Glutamatergic neuron (in vitro differentiated cells): ENCODE results near the gene TMEM14A. TPM values are rescaled to one million over a fixed set of nuclear protein-coding genes. Genes with fewer than 3 reads are reported as not detected.
"Not testable (repeated sequence)": the region's sequence is repeated elsewhere in the genome, so short reads cannot be mapped to it uniquely, and the experiment has no call there.

Experiments used
- DNase-seq: peaks from one replicate; pipeline ENCODE4 v3.0.0; 2022
- H3K27ac Mint-ChIP-seq: one replicate; pipeline ENCODE4 v1.8.0; 2020; ENCODE audit warnings: mild to moderate bottlenecking, mixed read lengths, inconsistent platforms; ENCODE audit not compliant: unreplicated experiment
- H3K27me3 Mint-ChIP-seq: one replicate; pipeline ENCODE4 v1.8.0; 2020; ENCODE audit warnings: mild to moderate bottlenecking, moderate library complexity, mixed read lengths, inconsistent platforms; ENCODE audit not compliant: unreplicated experiment
- H3K36me3 Mint-ChIP-seq: one replicate; pipeline ENCODE4 v1.8.0; 2020; ENCODE audit warnings: mild to moderate bottlenecking, mixed read lengths, inconsistent platforms; ENCODE audit not compliant: unreplicated experiment
- H3K4me1 Mint-ChIP-seq: one replicate; pipeline ENCODE4 v1.8.0; 2020; ENCODE audit warnings: mild to moderate bottlenecking, low read depth, mixed read lengths, inconsistent platforms; ENCODE audit not compliant: unreplicated experiment
- H3K4me3 Mint-ChIP-seq: one replicate; pipeline ENCODE4 v1.8.0; 2020; ENCODE audit warnings: mild to moderate bottlenecking, mixed read lengths, inconsistent platforms; ENCODE audit not compliant: unreplicated experiment
- H3K9me3 Mint-ChIP-seq: one replicate; pipeline ENCODE4 v1.8.0; 2020; ENCODE audit warnings: mild to moderate bottlenecking, moderate library complexity, mixed read lengths, inconsistent platforms; ENCODE audit not compliant: unreplicated experiment
- total RNA-seq: library from RNA; stranded (reverse); fragmentation: NEBNext Ultra II Directional; extraction: Animal tissue kit (Norgen Biotek cat#: 25700); gene quantifications from one replicate; pipeline ENCODE4 v1.2.1, GENCODE V29; 2021; ENCODE audit not compliant: unreplicated experiment
- TF ChIP-seq, protein P1 (sequence below): fragments of 200-600 bp; sonication (generic); IDR thresholded peaks from one replicate; pipeline ENCODE4 v1.5.0; 2021; ENCODE audit not compliant: partially characterized antibody, unreplicated experiment

Gene TMEM14A
- total RNA-seq, 1 donor from 2014 or later, result 26.3 TPM

DNA sequence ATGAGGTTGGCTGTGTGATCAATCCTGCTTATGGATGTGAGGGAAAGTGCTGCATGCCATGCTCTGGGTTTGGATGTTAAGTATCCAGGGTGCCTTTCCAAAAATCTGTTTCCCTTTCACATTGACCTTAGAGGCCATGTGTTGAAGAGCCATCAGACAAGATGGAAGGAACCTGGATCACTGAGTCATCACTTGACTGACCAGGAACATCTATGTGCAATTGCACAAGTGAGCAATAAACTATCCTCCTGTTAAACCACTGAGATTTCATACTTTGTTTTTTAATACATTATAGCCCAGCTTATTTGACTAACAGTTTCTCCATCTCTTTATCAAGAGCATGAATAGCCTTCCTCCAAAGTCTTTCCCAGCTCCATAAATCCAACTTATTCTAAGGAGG lies 17.8 kb upstream of the TMEM14A start:
- no peaks in the 10 kb centered on the region for H3K4me1 Mint-ChIP-seq
- H3K36me3 Mint-ChIP-seq, result peaks cover 10% of the 10 kb centered on the region
- H3K27ac Mint-ChIP-seq, result no peak overlapping the region
- peaks cover 14% of the 10 kb centered on the region for H3K9me3 Mint-ChIP-seq
- H3K27me3 Mint-ChIP-seq, result peaks cover 3% of the 10 kb centered on the region
- TF ChIP-seq, protein P1, sequence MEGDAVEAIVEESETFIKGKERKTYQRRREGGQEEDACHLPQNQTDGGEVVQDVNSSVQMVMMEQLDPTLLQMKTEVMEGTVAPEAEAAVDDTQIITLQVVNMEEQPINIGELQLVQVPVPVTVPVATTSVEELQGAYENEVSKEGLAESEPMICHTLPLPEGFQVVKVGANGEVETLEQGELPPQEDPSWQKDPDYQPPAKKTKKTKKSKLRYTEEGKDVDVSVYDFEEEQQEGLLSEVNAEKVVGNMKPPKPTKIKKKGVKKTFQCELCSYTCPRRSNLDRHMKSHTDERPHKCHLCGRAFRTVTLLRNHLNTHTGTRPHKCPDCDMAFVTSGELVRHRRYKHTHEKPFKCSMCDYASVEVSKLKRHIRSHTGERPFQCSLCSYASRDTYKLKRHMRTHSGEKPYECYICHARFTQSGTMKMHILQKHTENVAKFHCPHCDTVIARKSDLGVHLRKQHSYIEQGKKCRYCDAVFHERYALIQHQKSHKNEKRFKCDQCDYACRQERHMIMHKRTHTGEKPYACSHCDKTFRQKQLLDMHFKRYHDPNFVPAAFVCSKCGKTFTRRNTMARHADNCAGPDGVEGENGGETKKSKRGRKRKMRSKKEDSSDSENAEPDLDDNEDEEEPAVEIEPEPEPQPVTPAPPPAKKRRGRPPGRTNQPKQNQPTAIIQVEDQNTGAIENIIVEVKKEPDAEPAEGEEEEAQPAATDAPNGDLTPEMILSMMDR, result no peak
- DNase-seq, result no peak
- no peak overlapping the region for H3K4me3 Mint-ChIP-seq

- peaks cover 14% of the 10 kb centered on the region for H3K9me3 Mint-ChIP-seq
- peak overlapping the region; percentile 13 for H3K4me3 Mint-ChIP-seq
Observed at GRCh38 chr6:52654007-52654406, 16.9 kb upstream of the TMEM14A start.

DNA sequence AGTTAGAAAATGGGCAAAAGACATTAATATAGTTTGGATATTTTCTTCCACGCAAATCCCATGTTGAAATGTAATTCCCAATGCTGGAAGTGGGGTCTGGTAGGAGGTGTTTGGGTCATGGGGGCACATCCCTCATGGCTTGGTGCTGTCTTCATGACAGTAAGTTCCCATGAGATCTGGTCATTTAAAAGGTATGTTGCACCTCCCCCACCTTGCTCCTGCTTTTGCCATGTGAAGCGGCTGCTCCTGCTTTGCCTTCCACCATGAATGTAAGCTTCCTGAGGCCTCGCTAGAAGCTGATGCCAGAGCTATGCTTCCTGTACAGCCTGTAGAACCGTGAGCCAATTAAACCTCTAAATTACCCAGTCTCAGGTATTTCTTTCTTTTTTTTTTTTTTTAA lies 16.3 kb upstream of the TMEM14A start:
- H3K4me1 Mint-ChIP-seq, result no peaks in the 10 kb centered on the region
- peaks cover 14% of the 10 kb centered on the region for H3K9me3 Mint-ChIP-seq
- peaks cover 2% of the 10 kb centered on the region for H3K27me3 Mint-ChIP-seq
- TF ChIP-seq, protein P1, result no peak
- peaks cover 10% of the 10 kb centered on the region for H3K36me3 Mint-ChIP-seq
- no peak overlapping the region for H3K4me3 Mint-ChIP-seq
- H3K27ac Mint-ChIP-seq, result no peak overlapping the region
- no peak for DNase-seq

More at GRCh38 chr6:52654007-52654406, 16.9 kb upstream of the TMEM14A start:
- Mint-ChIP-seq H3K36me3 (peaks cover 10% of the 10 kb centered on the region), H3K27ac (no peak overlapping the region), H3K27me3 (peaks cover 2% of the 10 kb centered on the region), H3K4me1 (no peaks in the 10 kb centered on the region)
- DNase-seq, result no peak
- TF ChIP-seq, protein P1, result no peak

- H3K4me1 Mint-ChIP-seq, H3K4me3 Mint-ChIP-seq, DNase-seq, H3K27me3 Mint-ChIP-seq, H3K27ac Mint-ChIP-seq: not testable (repeated sequence)
- peaks cover 15% of the 10 kb centered on the region for H3K9me3 Mint-ChIP-seq
- peaks cover 10% of the 10 kb centered on the region for H3K36me3 Mint-ChIP-seq
Observed at GRCh38 chr6:52655941-52656340, 15.0 kb upstream of the TMEM14A start.

DNA sequence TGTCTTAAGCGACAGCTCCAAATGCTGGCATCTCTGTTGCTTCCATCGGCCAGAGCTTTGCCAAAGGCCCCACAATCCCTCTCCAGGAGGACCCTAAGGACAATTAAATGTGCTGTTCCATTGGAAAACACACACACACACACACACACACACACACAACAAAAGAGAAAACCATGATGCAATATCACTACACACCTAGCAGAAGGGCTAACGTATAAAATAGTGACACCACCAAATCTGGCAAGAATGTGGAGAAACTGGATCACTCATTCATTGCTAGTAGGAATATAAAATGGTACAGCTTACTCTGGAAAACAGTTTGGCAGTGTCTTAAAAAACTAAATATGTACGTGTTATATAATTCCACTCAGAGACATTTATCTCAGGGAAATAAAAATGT lies 13.0 kb upstream of the TMEM14A start:
- H3K4me1 Mint-ChIP-seq, result no peaks in the 10 kb centered on the region
- peaks cover 5% of the 10 kb centered on the region for H3K27me3 Mint-ChIP-seq
- H3K9me3 Mint-ChIP-seq, result peaks cover 16% of the 10 kb centered on the region
- no peak overlapping the region for H3K27ac Mint-ChIP-seq
- TF ChIP-seq, protein P1, result no peak
- DNase-seq, result no peak
- H3K4me3 Mint-ChIP-seq, result no peak overlapping the region
- peaks cover 10% of the 10 kb centered on the region for H3K36me3 Mint-ChIP-seq
